HG02798 (cell line): ENCODE results near the gene GLRA2.
A peak's percentile ranks its signal among the peaks of the same experiment; 100 is the strongest.

Source experiments
- ATAC-seq: cut with Tn5 transposase; IDR thresholded peaks from one replicate; pipeline ENCODE4 v1.9.1; 2021; ENCODE audit warnings: mild to moderate bottlenecking; ENCODE audit not compliant: unreplicated experiment, poor library complexity

The GLRA2 gene

DNA sequence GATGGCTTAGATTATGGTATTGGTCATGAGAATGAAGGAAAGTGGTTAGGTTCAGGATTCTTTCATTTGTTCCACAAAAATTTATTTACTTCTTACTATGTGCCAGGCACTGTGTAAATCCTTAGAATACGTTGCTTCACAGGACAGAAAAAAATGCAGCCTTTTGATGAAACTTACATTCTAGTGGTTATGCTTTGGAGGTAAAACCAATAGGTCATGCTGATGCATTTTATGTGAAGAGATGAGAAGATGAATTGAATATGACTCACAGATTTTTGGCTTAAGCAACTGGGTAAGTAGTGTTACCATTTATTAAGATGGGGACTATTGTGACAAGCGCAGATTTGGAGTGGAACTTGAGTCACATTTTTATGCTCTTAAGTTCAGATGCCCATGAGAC is 165.3 kb downstream of the GLRA2 start:
- no peak for ATAC-seq

DNA sequence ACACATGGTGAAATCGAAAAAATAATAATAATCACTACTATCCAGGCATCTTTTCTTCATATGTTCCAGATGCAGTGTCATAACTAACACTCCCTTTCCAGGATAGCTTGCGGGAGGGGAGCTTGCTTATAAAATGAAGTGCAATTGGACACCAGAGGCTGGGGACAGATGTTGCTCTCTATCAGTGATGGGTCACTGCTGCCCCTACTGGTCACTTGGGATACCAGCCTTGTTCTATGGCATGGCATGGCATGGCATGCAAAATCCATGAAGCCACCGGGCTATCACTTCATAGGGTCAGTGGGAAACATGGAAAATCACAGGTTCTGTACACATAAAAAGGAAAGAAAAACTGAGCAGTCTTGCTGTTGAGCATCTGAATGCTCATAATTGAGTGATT is 168.1 kb downstream of the GLRA2 start:
- ATAC-seq = peak; percentile 65

DNA sequence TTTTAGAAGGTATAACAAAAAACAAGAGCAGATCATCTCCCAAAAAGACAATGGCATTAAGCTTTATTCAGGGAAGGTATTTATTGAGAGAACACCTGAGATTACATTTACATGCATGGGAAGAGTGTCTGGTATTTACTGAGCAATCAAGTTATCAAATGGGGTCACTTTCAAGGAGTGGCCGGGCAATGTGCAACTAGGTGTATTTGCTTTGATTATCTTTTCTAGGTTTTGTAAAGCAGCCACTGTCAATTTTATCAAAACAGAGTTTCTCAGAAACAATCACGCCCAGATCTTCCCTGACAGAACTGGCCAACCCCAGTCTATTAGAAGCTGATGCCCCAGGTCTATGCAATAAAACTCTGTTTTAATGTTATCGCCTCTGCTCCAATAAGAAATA is 169.5 kb downstream of the GLRA2 start:
- ATAC-seq = no peak

DNA sequence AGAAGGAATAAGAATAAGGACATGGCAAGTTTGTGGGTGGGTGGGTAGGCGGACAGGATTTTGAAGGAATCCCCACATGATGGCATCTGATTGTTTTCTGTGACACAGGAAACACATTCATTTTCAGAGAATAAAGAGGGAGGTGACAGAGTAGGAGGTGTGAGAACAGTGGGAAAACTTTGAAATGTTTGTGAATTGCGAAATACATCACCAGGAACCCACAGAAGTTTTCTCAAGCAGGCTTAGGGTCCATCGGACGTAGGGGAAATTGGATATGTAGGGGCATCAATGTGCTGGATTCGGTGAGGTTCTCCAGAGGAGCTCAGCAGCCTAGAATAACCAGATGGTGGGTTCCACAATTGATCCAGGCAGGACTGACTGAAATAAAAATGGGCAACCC is 171.6 kb downstream of the GLRA2 start:
- no peak for ATAC-seq

DNA sequence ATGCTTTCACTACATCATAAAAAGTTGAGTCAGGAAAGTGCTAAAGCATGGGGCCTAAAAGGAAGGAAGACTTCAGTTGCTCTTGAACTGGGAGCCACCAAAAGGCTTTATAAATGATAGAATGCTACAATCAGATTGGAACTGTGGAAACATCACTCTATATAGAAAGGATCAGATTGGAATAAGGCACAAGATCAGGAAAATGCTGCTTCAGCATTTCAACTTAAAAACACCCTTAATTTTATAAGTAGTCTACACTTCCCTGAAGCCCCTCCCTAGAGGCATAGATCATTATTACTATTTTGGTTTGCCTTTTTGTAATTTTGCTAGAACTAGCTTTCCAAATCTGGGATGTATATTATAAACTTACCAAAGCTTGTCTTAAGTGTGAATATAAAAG is 172.8 kb downstream of the GLRA2 start:
- ATAC-seq = no peak

DNA sequence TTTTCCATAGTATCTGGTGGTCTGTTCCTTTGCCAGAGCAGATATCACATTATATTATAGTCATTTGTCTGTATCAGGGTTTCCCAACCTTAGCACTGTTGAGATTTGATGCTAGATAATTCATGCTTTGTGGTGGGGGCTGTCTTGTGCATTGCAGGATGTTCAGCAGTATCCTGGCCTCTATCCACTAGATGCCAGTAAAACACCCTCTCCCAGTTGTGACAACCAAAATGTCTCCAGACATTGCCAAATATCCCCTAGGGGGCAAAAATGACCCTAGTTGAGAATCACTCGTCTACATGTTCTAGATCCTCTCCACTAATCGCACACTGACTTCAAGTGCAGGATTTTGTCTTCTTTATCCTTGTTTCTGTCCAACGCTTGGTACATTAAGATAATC is 182.8 kb downstream of the GLRA2 start:
- no peak for ATAC-seq

DNA sequence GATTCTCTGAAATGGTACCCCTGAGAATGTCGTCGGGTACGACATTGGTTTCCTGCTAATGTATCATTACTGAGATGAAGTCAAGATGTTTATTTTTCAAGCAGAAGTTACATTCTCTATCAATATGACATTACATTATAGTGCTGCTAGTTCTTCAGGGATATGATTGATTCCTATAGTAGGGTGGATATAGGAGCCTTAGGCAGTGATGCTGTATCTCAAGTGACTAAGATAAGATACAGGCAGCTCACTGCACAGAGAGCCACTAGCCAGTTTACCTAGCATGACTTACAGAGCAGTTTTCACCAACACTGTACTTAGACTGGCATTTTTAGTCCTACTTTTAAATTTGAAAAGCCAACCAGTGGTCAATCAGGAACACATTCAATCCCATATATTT is 188.6 kb downstream of the GLRA2 start:
- no peak for ATAC-seq

DNA sequence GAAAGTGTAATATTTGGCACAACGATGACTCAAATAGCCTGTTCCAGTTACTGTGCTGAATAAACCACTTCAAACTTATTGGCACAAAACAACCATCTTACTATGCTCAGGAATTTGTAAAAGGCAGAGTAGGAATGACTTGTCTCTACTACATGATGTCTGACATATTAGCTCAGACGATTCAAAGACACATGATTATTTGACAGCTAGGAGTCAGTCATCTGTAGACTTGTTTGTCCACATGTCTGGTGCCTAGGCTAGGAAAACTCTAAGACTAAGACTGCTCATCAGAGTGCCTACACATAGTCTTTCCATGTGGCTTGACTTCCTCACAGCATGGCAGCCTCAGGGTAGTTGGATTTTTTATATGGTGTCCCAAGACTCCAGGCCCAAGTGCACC is 189.1 kb downstream of the GLRA2 start:
- no peak for ATAC-seq

DNA sequence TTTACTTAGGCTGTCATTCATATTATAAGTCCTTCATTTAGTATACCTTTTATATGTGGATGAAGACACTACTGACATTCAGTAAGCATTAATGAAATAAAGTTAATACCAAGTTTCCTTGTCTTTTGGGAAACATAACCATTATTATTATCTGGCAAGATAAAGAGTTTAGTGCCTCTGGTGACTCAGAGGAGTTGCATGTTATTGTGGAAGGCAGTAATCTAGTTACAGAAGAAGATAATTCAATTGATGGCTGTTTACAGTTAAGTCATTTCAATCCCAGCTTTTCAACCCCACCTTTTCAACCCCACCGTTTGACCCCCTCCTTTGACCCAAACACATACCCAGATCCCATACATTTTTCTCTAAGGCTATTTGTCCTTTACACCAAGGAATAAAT is 199.7 kb downstream of the GLRA2 start:
- ATAC-seq = no peak

DNA sequence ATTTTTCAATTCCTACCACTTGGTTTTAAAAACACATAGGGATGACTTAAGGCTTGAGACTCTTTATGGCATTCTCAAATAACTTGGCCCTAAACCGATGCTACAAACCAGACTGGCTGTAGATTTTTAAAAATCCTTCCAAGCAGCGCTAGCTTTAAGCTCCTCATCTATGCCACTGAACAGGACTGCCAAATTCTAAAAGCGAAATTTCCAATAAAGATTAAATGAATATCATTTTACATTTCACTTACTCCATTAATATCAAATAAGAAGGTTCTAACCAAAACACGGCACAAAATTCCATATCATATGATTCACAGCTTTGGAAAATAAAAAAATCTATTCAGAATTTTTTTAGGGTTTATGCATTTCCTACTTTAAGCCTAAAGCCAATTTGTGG is 209.3 kb downstream of the GLRA2 start:
- ATAC-seq = no peak

DNA sequence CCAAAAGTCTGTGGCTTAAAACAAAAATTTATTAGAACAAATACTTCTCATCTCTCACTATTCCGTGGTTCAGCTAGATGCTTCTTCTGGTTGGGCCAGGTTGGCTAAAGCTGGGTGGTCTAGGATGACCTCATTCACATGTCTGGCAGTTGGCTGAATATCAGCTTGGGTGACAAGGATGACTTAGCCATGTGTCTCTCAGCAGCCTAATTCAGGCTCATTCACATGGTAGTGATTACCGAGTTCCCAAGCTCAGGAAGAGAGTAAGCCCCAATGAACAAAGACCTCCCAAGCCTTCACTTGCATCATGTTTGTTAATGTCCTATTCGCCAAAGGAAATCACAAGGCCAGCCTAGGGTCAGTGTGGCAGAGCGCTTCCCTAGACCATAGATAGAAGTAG is 224.1 kb downstream of the GLRA2 start:
- no peak for ATAC-seq

DNA sequence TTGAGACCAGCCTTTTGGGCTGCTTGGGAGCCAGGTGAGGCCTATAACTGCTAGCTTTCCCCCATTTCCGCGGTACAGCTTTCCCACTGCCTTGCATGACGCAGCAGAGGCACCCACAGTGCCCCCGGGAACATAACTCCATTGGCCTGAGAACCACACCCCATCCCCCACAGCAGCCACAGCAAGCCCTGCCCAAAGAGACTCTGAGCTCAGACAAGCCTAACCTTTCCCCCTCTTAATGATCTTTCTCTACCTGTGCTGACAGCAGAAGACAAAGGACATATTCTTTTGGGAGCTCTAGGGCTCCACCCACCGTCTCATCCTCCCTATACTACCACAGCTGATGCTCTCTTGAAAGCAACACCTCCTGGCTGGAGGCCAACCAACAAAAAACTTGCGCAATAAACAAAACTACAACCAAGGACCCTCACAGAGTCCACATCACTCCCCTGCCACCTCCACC is 228.7 kb downstream of the GLRA2 start:
- no peak for ATAC-seq

DNA sequence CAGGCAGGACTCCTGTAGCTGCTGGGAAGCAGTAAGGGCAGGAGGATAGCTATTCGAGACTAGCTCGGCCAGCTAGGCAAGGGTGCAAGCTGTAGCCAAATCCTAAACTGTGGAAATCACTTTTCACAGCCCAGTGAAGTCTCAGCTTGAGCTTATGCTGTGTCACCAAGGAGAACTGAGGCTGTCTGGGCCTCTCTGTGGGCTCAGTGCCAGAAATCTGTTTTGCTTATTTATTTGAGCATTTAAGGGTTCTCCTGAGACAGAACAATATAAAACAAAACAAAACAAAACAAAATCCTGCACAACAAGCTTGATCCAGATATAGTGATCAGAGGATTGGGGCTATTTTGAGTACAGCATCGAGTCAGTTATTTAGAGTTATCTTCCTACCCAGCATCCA is 246.1 kb downstream of the GLRA2 start:
- ATAC-seq = no peak

DNA sequence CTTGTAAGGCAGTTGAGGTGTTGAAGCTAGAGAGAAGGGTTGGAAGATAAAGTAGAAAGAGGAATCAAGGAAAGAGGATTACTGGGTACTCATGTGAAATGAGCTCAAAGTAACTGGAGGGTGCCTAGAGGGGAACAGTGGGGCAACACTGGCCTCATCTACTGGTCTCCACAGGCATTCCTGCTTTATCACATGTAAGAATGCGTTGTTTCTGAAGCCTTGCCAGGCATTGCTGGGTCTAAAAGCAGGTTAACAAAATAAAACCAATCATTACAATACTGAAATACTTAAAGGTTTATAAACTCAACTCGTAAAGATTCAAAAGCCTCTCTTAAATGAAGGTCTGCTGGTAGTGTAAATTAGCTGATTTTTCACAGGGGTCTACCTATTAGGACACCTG is 247.6 kb downstream of the GLRA2 start:
- ATAC-seq = no peak

DNA sequence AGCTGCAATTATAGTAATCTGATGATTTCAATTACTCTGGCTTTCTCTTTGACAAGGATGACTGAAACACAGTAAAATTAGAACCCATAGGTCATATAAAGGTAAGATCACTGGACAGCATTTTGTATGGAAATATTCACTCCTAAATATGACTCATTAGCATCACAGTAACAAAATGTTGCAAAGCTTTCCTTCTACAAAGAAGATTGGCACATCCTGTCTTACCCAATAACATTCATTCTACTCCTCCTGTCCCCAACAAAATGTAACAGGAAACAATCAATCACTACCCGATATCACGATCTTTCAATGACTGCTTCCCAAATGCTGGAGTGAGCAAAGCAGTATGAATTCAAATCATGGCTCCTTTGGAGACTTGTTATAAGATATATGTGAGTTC is 248.2 kb downstream of the GLRA2 start:
- no peak for ATAC-seq

DNA sequence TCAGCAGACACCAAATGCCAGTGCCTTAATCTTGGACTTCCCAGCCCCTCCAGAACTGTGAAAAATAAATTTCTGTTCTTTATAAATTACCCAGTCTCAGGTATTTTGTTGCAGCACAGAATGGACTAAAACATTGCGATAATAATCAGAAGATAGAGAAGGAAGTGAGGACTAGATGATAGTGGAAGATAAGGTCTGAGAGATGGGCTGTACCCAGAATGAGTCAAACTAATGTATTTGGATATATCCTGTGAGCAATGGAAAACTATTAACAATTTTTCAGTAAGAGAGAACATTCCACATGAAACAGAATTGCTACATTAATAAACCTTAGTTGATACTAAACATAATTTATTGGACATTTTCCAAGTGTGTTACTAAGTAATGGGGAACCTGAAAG is 250.2 kb downstream of the GLRA2 start:
- ATAC-seq = no peak
